ENCODE data around the gene OARD1.

OARD1 gene

DNA sequence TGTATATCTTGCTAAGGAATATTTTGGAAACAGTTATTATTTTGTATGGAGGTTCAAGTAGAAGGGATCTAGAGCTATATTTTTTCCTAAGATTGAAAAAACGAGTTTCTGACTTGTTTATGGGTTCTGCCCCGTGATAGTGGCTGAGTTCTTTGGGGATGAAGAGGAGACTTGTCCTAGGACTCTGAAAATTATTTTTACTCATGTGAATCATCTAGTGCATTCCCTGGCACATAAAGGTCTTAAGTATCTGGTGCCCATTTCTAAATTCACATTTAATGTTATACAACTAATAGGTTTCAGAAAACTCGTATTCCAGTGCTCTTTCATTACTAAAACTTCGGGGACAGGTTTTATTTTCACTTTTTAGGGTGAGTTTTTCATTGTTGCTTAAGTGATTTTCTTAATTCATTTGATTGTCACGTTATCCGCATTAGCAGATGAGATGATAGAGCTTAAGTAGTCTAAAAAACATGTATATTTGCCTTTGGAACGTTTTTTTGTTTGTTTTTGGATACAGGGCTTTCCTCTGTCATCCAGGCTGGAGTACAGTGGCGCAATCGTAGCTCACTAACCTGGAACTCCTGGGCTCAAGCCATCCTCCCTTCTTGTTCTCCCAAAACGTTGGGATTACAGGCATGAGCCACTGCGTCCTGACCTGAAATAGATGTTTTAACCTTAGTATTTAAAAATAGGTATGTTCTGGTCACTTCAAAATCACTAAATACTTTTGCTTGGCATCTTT is 2.7 kb upstream of the OARD1 start:
- no peak for DNase-seq

DNA sequence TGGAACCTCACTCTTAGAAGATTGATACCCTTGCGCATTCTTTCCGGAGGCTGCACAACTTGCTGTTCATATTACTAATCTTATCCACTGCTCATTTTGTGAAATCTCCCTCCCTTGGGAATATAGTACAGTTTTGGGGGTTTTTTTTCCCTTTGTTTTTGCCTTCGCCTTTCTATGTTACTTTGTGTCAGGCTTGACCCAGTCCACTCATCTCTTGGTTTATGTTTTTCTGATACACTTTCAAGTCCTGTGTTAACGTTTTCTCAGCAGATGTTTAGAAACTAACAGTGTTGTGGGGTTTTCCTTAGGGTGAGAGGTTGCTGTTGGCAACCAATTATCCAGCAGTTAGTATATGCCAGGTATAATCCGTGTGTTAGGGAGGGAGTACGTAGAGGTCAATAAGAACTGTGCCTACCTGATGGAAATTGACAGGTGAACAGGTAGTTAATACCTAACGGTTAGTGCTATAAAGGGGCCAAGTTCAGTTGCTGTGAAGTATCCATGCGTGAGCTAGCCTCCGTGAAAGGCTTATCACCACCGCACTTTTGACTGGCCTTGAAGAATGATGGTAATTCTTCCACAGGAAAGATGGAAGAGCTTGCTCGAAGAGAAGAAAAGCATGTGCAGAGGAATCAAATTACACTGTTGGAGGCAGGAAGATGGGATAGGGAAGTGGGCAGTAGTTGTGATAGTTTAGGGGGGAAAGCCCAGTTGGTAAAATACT is 2.0 kb upstream of the OARD1 start:
- DNase-seq: peak in 4 of 6 experiments; percentile 7 to 48 (median 22)

DNA sequence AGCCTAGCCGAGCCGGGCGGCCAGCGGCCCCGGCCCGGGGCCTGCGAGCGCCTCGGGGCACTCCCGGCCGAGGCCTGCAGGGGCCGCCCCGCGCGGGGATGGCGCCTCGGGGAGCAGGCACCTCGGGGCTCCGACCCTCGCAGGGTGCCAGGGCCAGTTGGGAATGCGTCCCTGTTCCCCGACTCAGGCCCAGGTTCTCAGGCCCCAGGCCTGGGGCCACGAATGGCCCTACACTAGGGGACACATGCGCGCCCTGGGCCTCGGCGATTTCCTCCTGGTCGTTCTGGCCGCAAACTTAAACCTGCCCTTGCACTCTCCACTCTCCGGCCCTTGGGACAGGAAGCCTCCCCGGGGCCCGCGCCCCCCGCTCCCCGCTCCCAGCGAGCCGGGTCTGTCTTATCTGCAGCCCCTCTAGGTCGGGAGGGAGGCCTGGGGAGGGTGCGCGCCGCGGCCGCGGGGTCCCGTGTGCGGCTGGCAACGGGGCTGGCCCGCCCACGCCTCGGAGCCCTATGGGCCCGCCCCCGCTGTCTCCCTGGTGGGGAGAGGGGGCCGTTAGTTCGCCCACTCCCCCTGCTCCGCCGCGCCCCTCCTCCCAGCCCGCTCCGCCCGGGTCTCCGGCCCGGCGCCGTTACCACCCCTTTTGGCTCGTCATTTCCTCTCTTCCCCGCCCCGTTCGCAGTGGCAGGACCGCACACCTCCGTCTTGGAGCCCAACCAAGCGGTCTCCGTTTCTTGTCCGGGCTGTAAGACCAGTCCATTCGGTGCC is 1.2 kb upstream of the OARD1 start:
- DNase-seq: peak; percentile 61 to 83 (median 74)

DNA sequence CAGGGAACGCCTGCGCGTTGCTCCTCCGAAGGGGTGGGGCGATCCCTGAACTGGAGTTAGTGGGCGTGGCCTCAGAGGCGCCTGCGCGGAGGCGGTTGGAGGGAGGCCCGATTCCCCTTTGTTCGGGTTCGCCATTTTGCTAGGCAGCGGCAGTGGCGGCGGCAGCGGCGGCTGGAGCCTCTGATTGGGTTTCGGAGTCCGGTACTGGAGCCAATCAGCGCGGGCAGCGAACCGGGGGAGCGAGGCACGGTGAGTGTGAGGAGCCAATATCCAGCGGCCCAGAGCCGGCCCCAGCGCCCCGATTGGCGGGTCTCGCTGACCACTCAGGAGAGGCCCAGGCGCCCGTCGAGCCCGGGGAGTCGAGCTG is 663 bp upstream of the OARD1 start, which contains the start of gene NFYA:
Gene NFYA (plus strand): TSS at position 139 of the 367 bp plus-strand sequence. CDS start 6,116 bp downstream, outside the sequence.
- peak; percentile 100 for DNase-seq

DNA sequence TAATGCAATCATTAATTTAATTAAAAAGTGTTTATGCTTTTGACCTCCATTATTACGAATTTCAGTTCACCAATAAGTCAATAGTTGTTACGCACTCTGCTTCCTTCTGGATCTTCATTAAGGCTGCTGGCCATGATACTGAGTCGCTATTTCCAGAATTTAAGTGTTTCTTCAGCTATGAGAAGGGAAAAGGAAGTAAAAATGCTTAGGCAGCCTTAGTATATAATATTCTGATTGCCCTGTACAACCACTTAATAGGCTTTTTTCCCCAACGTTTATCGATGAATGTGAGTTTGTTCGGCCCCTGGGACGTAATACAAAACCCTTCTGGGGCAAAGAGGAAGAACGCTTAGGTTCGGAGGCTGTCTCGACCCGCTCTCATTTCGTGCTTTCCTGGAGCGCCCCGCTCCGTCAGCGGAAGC is 644 bp downstream of the OARD1 start:
- no peak for DNase-seq

DNA sequence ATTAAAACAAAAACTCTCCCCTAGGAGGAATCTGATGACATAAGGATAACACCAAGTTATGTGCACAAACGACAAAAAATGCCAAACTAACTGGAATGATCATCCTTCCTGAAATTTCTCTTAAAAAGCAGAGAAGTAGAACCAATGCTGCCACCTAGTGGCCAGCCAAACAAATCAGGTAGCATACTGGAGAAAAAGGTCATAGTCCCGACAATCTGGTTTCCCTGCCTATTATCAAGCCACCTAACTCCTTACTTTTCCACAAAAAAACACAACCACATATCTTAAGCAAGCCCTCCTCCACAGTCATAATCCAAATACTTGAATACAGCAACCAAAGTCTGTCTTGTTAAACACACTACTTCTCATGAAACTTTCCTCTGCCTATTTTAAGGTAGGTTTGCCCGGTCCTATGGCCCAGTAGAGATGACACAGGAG is 5.3 kb downstream of the OARD1 start:
- DNase-seq: peak; percentile 6 to 62 (median 41)

DNA sequence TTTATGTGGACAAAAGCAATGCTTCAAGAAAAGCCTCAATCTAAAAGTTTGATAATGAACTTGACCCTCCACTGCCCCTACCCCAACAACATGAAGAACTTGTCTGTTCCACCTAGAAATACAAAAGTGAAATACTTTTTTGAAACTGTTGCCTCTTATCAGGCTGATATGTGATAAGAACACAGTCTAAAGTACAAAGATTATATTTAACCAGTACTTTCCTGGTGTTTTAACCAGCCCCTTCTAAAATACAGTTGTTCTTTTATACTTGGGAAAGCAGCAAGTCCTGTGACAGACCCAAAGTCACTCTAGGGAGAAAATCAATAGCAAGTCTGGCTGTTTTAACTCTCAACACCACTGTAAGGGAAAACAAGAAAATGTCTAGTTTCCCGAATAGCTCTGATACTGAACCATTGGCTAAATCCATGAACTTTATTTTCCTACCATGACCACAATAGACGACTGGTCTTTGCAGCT is 6.6 kb downstream of the OARD1 start:
- no peak for DNase-seq

DNA sequence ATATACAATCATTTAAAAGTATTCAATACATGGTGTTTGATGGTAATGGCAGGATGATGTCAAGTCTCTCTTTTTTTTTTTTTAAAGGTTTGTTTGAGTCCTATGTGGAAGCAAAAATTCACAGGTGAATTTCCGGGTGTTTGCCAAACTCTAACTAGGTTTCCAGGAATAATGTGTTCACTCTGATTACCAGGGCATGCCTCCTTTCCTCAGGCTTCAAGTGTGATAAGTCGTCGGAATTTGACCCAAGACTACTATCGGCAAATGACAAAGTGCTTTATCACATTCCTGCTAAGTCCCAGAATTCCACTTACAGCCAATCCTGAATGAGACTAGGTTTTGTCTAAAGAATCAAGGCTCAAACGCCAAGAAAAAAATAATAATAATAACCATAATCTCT is 7.3 kb downstream of the OARD1 start:
- no peak for DNase-seq

DNA sequence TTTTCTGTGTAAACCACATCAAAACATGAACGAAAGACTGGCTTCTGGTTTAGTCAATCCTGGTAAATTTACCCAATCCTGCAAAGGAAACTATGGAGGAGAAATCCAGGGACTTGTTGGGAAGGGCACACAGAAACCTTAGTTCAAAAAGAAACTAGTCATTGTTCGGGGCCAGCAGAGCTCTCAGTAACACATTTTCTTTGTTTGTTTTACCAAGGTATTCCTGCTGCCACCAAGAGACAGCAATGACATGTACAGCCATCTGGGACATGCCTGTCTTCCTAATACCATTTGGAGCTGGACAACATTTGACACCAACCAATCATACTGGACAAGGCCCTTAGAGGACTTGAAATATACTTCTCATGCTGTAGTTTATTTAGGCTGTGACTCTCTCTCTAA is 8.3 kb downstream of the OARD1 start:
- no peak for DNase-seq

DNA sequence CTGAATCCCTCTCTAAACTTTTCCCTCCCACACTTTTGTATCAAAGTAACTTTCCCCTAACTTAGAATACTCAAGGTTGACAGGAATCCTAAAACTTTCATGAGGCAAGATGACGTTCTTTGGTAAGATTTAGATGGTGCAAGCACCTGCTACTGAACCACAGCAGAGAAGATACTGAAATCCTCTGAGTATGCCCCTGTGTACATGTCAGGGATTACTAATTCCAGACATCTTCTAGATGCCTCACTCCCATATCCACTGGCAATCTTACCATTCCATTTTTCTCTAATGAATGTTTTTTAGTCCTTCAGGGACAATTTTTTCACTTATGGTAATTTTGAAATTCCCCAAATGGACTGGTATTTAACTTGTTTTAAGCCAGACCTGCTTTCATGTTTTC is 10.1 kb downstream of the OARD1 start:
- no peak for DNase-seq

DNA sequence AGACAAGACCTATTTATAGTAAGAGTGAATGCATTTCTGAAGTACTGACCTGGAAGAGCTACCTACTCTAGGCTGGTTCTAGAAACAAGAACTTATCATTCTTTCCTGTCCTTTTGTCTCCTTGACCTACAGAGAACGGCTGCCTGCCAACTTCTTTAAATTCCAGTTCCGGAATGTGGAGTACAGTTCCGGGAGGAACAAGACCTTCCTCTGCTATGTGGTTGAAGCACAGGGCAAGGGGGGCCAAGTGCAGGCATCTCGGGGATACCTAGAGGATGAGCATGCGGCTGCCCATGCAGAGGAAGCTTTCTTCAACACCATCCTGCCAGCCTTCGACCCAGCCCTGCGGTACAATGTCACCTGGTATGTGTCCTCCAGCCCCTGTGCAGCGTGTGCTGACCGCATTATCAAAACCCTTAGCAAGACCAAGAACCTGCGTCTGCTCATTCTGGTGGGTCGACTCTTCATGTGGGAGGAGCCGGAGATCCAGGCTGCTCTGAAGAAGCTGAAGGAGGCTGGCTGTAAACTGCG is 10.9 kb downstream of the OARD1 start:
- DNase-seq: no peak

DNA sequence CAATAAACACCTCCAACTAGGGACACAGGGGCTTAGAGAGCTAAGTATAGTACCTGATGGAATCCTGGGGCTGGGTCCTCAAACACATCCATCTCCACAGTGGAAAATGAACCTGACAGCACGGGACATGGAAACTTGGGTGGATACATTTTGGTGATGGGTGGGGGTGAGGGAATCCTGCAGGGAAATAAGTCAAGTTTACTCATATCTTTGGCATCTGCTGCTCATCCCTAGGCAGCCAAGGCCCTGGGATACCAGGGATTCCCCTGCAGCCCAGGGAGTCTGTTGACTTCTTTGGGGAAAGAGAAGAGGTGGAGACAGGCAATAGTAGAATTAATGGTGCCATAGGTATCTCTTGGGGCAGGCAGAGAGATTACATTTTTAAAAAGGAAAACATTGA is 12.6 kb downstream of the OARD1 start:
- DNase-seq: no peak

DNA sequence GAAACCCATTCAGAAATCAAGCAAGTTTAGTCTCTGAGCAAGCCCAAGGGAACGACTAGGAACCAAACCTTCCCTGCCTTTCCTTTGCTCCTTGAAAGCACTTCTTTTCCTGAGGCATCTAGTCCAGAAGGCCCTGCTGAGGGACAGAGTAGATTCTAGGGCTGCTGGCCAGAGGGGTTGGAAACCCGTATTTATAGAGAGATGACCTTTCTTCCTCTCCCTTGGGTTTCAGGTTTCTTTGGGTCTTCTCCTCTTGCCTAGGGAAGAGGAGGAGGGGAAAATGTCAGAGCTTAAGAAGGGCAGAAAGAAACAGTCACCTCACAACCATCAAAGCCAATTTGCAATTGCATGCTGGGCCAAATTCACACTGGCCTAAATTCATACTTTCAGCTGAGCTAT is 13.4 kb downstream of the OARD1 start:
- no peak for DNase-seq

DNA sequence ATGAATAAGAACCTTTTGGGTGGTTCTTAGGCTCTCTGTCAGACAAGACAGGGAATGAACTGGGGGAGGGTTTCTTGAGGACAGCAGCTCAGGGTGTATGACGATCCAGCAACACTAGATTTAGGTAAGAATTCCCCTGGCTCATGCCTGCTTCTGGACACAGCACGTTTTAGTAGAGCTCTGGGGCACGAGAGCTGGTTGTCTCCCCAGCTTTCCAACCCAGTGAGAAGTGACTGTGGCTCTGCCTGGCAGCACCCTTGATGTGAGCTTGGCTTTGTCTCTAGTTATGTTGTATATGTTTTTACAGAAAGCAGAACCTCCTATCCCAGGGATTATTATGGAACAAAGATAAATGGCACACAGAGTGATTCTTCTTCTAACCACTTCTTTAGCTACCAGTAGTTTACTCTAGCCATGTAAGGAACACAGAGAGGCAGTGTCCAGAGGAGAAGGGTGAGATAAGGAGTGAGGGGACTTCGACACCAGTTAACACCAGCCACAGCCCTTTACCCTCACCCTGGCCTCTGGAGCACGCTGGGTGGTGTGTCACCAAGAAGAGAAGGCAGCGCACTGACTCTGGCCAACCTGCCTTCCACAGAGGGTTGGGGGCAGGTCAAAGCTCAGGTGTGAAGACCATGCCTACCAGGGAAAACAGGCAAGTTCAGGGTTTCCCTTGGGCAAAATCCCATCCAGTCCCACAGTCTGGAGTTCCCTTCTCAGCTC is 15.2 kb downstream of the OARD1 start:
- DNase-seq: no peak

DNA sequence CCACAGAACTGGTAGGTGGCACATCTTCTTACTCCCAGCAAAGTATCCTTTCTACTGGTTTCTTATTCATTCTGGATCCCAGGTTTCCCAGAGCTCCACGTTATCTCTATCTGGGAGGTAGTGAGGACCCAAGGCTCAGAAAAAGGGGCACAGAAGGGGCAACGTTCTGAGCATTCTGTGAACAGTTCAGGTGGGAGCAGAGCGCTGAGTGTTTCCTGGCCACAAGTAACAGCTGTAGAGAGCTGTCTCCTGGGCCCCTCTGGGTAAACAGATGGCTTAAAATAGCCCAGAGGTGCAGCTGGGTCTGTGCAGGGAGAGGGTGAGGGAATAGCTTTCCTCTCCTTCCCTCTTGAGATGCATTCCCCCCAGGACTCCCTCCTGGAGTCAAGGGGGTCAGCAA is 17.0 kb downstream of the OARD1 start:
- DNase-seq: no peak

DNA sequence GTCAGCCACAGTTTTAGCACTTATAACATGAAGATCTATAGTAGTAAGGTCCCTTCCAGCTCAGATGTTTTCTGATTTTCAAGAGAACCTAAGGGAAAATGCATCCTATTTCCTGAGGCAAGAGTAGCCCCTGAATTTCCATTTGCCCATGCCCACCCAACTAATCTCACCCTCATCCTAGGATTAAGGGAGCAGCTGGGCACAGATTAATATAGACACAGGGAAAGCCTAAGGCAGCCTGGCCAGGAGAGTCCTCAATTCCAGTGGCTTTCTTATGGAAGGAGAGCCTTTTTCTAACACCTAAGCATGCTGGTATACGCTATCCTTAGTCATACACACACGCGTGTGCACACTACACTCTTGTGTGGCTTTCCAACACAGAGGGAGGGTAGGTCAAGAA is 17.6 kb downstream of the OARD1 start:
- DNase-seq: no peak

DNA sequence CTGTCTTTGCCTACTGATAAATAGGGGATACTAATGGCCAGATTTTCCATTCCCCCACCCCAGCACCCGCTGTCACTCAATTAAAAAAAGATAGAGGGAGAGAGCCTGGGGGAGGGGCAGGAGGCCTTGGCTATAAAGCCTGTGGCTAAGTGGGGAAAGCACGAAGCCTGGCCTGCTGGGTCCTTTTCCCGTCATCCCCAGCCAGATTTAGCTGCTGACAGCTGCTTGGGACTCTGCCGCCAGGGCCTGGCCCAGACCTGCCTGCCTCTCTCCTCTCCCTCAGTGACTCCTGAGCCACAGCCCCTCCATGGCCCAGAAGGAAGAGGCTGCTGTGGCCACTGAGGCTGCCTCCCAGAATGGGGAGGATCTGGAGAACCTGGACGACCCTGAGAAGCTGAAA is 19.1 kb downstream of the OARD1 start, which contains the start of gene APOBEC2:
Gene APOBEC2 (plus strand): TSS at position 162 of the 400 bp plus-strand sequence. CDS start 146 bp downstream, at position 308.
- no peak for DNase-seq

DNA sequence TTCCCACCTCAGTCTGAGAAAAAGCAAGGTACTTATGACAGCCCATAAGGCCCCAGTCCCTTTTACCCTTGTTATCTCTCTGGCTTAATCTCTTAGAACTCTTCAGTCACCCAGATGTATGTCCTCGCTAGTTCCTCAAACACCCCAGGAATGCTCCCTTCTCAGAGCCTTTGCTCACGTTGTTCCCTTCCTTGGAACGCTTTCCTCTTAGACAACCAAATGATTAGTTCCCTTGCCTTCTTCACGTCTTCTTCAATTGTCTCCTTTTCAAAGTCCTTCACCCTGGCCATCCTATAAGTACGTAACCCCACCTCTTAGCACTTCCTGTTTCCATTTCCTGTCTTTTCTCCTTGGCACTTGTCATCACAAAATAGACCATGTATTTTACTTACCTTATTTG is 20.3 kb downstream of the OARD1 start:
- DNase-seq: peak in 1 of 6 experiments; percentile 6

DNA sequence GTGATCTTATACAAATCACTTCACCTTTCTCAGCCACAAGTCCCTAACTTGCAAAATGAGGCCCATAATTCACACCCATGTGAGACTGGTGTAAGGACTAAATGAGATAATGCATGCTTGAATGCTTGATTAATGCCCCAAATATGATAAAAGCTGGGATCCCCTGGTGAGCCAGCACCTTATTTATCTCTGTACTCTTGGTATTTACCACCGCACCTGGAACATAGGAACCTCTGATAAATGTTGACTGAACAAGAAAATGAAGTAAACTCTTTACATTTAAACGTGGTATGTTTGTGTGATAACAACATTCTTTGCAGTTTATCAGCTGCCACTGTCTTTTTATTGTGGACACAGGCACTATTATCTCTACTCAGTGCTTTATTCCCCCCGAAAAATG is 21.6 kb downstream of the OARD1 start:
- DNase-seq: no peak

DNA sequence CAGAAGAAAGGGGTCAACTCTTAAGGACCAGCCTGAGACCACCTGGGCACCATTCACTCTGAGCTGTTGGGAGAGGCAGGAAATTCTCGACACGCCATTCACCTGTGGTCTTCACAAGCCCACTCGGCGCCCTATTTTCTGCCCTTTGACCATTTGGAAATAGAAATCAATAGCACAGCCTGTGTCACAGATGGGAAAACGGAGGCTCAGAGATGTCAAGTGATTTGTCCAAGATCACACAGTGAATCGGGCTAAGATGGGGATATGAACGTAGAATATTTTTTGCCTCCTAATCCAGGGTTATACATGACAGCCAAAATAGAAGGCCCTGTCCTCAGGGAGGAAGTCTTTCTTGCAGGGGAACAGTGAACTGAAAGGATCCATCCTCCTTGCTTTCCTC is 22.2 kb downstream of the OARD1 start:
- DNase-seq: no peak

DNA sequence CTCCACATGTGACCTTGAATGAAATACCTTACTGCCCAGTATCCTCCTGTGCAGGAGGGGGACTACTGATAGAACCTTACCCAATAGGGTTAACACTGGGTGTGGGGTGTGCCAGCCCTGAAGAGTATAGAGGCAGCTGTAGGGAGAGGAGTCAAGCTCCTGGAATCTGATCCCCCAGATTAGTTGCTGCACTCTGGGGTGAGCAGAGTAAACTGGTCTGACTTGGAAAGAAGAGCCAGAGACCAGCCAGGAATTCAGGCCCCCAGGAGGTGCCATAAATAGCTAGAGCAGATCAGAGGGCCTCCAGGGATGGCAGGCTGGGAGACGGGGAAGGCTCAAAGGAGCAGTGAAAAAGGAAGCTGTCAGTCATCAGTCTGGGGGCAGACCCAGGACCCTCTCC is 22.6 kb downstream of the OARD1 start:
- no peak for DNase-seq

Measured in stimulated activated naive CD4-positive, alpha-beta T cell (primary cell).